HCT116 (cell line): ENCODE data around the gene PNLIPRP3. TPM values are rescaled to one million over a fixed set of nuclear protein-coding genes. Genes with fewer than 3 reads are reported as not detected.

Experiments
- ATAC-seq: fragments of 200-7000 bp; cut with Tn5 transposase; 2 replicates; pipeline ENCODE4 v1.9.1; 2020; ENCODE audit warnings: mild to moderate bottlenecking, moderate library complexity
- BruUV-seq: library from RNA; stranded (reverse); fragments of 400-500 nt; replicated peaks from 2 replicates; lab custom pipeline; 2021; lab: Mats Ljungman, UMichigan
- CTCF ChIA-PET: fragments of 300-600 bp; sonication (Branson Sonifier 250); formaldehyde crosslinking; loops from one replicate; lab custom pipeline; 2021; ENCODE audit warnings: antibody characterized with exemption; lab: Charles Lee
- POLR2A ChIA-PET: fragments of 300-600, 350-600 bp; sonication (Branson Sonifier 250); formaldehyde crosslinking; loops from one replicate; lab custom pipeline; 2021; ENCODE audit warnings: antibody characterized with exemption; lab: Charles Lee
- RAD21 ChIA-PET, 2 experiments: fragments of 300-600 bp; sonication (Branson Sonifier 250); formaldehyde crosslinking; loops; one replicate each; lab custom pipeline; 2023; ENCODE audit warnings: low total read pairs in 2 of 2; ENCODE audit not compliant: uncharacterized antibody in 2 of 2, unreplicated experiment in 2 of 2, low non-redundant PET in 1 of 2; lab: Charles Lee
- DNase-seq: peaks from one replicate; pipeline ENCODE4 v3.0.0-alpha.2; 2010; ENCODE audit warnings: low read depth, low spot score
- H2AFZ ChIP-seq: fragments of 200-600 bp; shearing (Covaris generic), sonication (generic); 2 replicates; pipeline ENCODE4 v1.6.1; 2017; ENCODE audit warnings: low read depth, mixed run types, mixed read lengths, antibody characterized with exemption, low read length; ENCODE audit not compliant: poor library complexity, severe bottlenecking
- H3K27ac ChIP-seq: 2 replicates; pipeline ENCODE4 v1.5.1; 2012; ENCODE audit warnings: low read depth, low read length
- H3K27me3 ChIP-seq: fragments of 200-600 bp; sonication (generic); 2 replicates; pipeline ENCODE4 v1.6.1; 2016; ENCODE audit warnings: mixed run types, low read length, mixed read lengths; ENCODE audit not compliant: insufficient read depth
- H3K36me3 ChIP-seq, 2 experiments: fragments of 200-500 bp in 1 of 2; fragments of 200-600 bp in 1 of 2; sonication (Bioruptor generic) in 1 of 2; sonication (generic) in 1 of 2; 2 replicates each; pipeline versions ENCODE4 v1.5.1 to v1.6.1; 2014 to 2016; ENCODE audit warnings: low read length in 2 of 2, inconsistent platforms in 1 of 2, mixed read lengths in 1 of 2, mixed run types in 1 of 2; ENCODE audit not compliant: insufficient read depth in 2 of 2, control insufficient read depth in 1 of 2
- H3K4me1 ChIP-seq, 2 experiments: fragments of 200-600 bp in 1 of 2; sonication (generic) in 1 of 2; 2 replicates each; pipeline versions ENCODE4 v1.5.1 to v1.6.1; 2012 to 2017; ENCODE audit warnings: low read length in 2 of 2, inconsistent platforms in 1 of 2, mild to moderate bottlenecking in 1 of 2, mixed read lengths in 1 of 2, mixed run types in 1 of 2, moderate library complexity in 1 of 2; ENCODE audit not compliant: insufficient read depth in 2 of 2, control insufficient read depth in 1 of 2
- H3K4me2 ChIP-seq: fragments of 200-600 bp; sonication (generic); 2 replicates; pipeline ENCODE4 v1.6.1; 2017; ENCODE audit warnings: mixed run types, low read length, mixed read lengths
- H3K4me3 ChIP-seq, 2 experiments: fragments of 200-600 bp in 1 of 2; sonication (generic) in 1 of 2; replicated peaks in 1 of 2; 2 replicates each; pipeline ENCODE4 v1.5.1; 2011 to 2016; ENCODE audit warnings: low read length in 2 of 2, control low read depth in 1 of 2, low read depth in 1 of 2, mild to moderate bottlenecking in 1 of 2, mixed read lengths in 1 of 2, mixed run types in 1 of 2
- H3K79me2 ChIP-seq: fragments of 200-600 bp; sonication (generic); 2 replicates; pipeline ENCODE4 v1.6.1; 2017; ENCODE audit warnings: mild to moderate bottlenecking, mixed run types, low read length, moderate library complexity, mixed read lengths; ENCODE audit not compliant: insufficient read depth
- H3K9ac ChIP-seq: fragments of 200-600 bp; sonication (generic); 2 replicates; pipeline ENCODE4 v1.6.1; 2016; ENCODE audit warnings: low read length, mixed read lengths
- H3K9me2 ChIP-seq: fragments of 200-600 bp; sonication (generic), shearing (Covaris generic); 2 replicates; pipeline ENCODE4 v1.6.1; 2017; ENCODE audit warnings: mixed run types, mild to moderate bottlenecking, moderate library complexity; ENCODE audit not compliant: insufficient read depth
- H3K9me3 ChIP-seq, 2 experiments: fragments of 200-500 bp in 1 of 2; fragments of 200-600 bp in 1 of 2; sonication (Bioruptor generic) in 1 of 2; sonication (generic) in 1 of 2; 2 replicates each; pipeline ENCODE4 v1.6.1; 2014 to 2017; ENCODE audit warnings: low read length in 2 of 2, mixed read lengths in 2 of 2, inconsistent platforms in 1 of 2, low read depth in 1 of 2, mild to moderate bottlenecking in 1 of 2, mixed run types in 1 of 2, moderate library complexity in 1 of 2; ENCODE audit not compliant: control insufficient read depth in 1 of 2, insufficient read depth in 1 of 2
- H4K20me1 ChIP-seq: fragments of 200-600 bp; sonication (generic), shearing (Covaris generic); 2 replicates; pipeline ENCODE4 v1.6.1; 2017; ENCODE audit warnings: mixed run types, mild to moderate bottlenecking, moderate library complexity; ENCODE audit not compliant: insufficient read depth
- CBX3 ChIP-seq: IDR thresholded peaks from 2 replicates; pipeline ENCODE4 v1.6.1; 2012; ENCODE audit warnings: low read depth
- CEBPB ChIP-seq: IDR thresholded peaks from 2 replicates; pipeline ENCODE4 v1.6.1; 2012; ENCODE audit warnings: low read depth
- CTCF ChIP-seq, 3 experiments: fragments of 200-600 bp in 1 of 3; sonication (generic) in 1 of 3; IDR thresholded peaks in 2 of 3; conservative IDR thresholded peaks in 1 of 3; 2 replicates each; pipeline ENCODE4 v1.5.1; 2012 to 2017; ENCODE audit warnings: low read depth in 2 of 3, low read length in 2 of 3, antibody characterized with exemption in 1 of 3, borderline replicate concordance in 1 of 3, control low read depth in 1 of 3, mild to moderate bottlenecking in 1 of 3, mixed read lengths in 1 of 3, mixed run types in 1 of 3, moderate library complexity in 1 of 3; ENCODE audit not compliant: insufficient read depth in 1 of 3
- EGR1 ChIP-seq: IDR thresholded peaks from 2 replicates; pipeline ENCODE4 v1.6.1; 2012; ENCODE audit warnings: low read depth
- ELF1 ChIP-seq: IDR thresholded peaks from 2 replicates; pipeline ENCODE4 v1.6.1; 2012; ENCODE audit warnings: low read depth, borderline replicate concordance
- EZH2 ChIP-seq: fragments of 200-600 bp; sonication (generic); IDR thresholded peaks from 2 replicates; pipeline ENCODE4 v1.6.1; 2017; ENCODE audit warnings: antibody characterized with exemption, mixed run types
- EZH2phosphoT487 ChIP-seq: fragments of 200-600 bp; IDR thresholded peaks from 2 replicates; pipeline ENCODE4 v1.6.1; 2018; ENCODE audit warnings: antibody characterized with exemption, borderline replicate concordance
- FOSL1 ChIP-seq: IDR thresholded peaks from 2 replicates; pipeline ENCODE4 v1.6.1; 2012; ENCODE audit warnings: low read depth
- JUND ChIP-seq: IDR thresholded peaks from 2 replicates; pipeline ENCODE4 v1.6.1; 2012
- MAX ChIP-seq: IDR thresholded peaks from 2 replicates; pipeline ENCODE4 v1.6.1; 2012
- POLR2A ChIP-seq: IDR thresholded peaks from 2 replicates; pipeline ENCODE4 v1.7.0; 2011; ENCODE audit warnings: borderline replicate concordance; ENCODE audit not compliant: insufficient read depth, insufficient read length; ENCODE audit errors: extremely low read depth
- POLR2AphosphoS5 ChIP-seq: IDR thresholded peaks from 2 replicates; pipeline ENCODE4 v1.6.1; 2011; ENCODE audit warnings: mild to moderate bottlenecking, low read depth, low read length, moderate library complexity
- RAD21 ChIP-seq: IDR thresholded peaks from 2 replicates; pipeline ENCODE4 v1.6.1; 2012; ENCODE audit warnings: low read depth, mild to moderate bottlenecking
- REST ChIP-seq: IDR thresholded peaks from 2 replicates; pipeline ENCODE4 v1.6.1; 2012; ENCODE audit warnings: low read depth
- SIN3A ChIP-seq: IDR thresholded peaks from 2 replicates; pipeline ENCODE4 v1.6.1; 2012; ENCODE audit warnings: low read depth
- SP1 ChIP-seq: IDR thresholded peaks from 2 replicates; pipeline ENCODE4 v1.6.1; 2012; ENCODE audit warnings: low read depth
- SRF ChIP-seq: IDR thresholded peaks from 2 replicates; pipeline ENCODE4 v1.6.1; 2012; ENCODE audit warnings: low read depth
- TCF7L2 ChIP-seq: IDR thresholded peaks from 2 replicates; pipeline ENCODE4 v1.7.0; 2011; ENCODE audit warnings: borderline replicate concordance, inconsistent platforms; ENCODE audit not compliant: insufficient read depth, insufficient read length; ENCODE audit errors: extremely low read depth
- ZFX ChIP-seq: fragments of 450-650 bp; IDR thresholded peaks from 2 replicates; pipeline ENCODE4 v1.6.1; 2017
- ZNF274 ChIP-seq: fragments of 200-500 bp; sonication (Bioruptor generic); IDR thresholded peaks from 2 replicates; pipeline ENCODE4 v1.6.1; 2014; ENCODE audit warnings: mild to moderate bottlenecking, low read depth, low read length, inconsistent platforms
- intact Hi-C: fragments of 100-400 bp; cut with micrococcal nuclease; formaldehyde crosslinking; loops from 2 replicates; pipeline ENCODE4 v1.10.0; 2022
- total RNA-seq: library from RNA; stranded (reverse); gene quantifications from one replicate; pipeline ENCODE4 v1.2.1, GENCODE V29; 2021; ENCODE audit not compliant: unreplicated experiment

PNLIPRP3 gene
- total RNA-seq, 1 experiment from 2014 or later: not detected

GRCh38 chr10:116472891-116473290 lies 45.2 kb downstream of the PNLIPRP3 start:
- no peaks in the 10 kb centered on the region for H3K79me2 ChIP-seq
- no peak overlapping the region for H3K4me2 ChIP-seq
- H3K4me1 ChIP-seq: peaks cover 0 to 5% of the 10 kb centered on the region in 2 experiments; a peak in 2 of 4 replicates
- RAD21 ChIA-PET: no interaction called here
- no peak for TF ChIP-seq POLR2A
- TF ChIP-seq EGR1: no peak
- no peak for TF ChIP-seq FOSL1
- no peak for TF ChIP-seq CEBPB
- no peak for TF ChIP-seq SRF
- no peak for TF ChIP-seq EZH2phosphoT487
- TF ChIP-seq ZFX: no peak
- TF ChIP-seq SIN3A: no peak
- TF ChIP-seq EZH2: no peak
- TF ChIP-seq JUND: no peak
- no peak for TF ChIP-seq RAD21
- no peak for TF ChIP-seq SP1
- TF ChIP-seq CTCF (IDR thresholded peaks at IDR 0.05 in 2 of 3, conservative IDR thresholded peaks at IDR 0.05 in 1 of 3; ENCODE audit: borderline replicate concordance in 1 of 3, insufficient read depth in 1 of 3, low read depth in 2 of 3, low read length in 2 of 3): no peak
- TF ChIP-seq MAX: no peak
- no peak for TF ChIP-seq CBX3
- no peak for TF ChIP-seq REST
- TF ChIP-seq POLR2AphosphoS5: no peak
- TF ChIP-seq ZNF274: no peak
- TF ChIP-seq TCF7L2: no peak
- no peak for TF ChIP-seq ELF1
- no peaks in the 10 kb centered on the region for H3K9me3 ChIP-seq
- no peaks in the 10 kb centered on the region for H3K9me2 ChIP-seq
- H2AFZ ChIP-seq: no peak overlapping the region
- peaks cover 34% of the 10 kb centered on the region for H3K27me3 ChIP-seq
- no TSS peak for BruUV-seq
- ATAC-seq: no peak
- H3K4me3 ChIP-seq: no peak overlapping the region
- intact Hi-C loops: loop anchor here (5.0 to 10.0 kb wide), 2 partner anchors 49 to 702 kb away; no protein-coding TSS in a partner anchor
- no peak overlapping the region for H3K9ac ChIP-seq
- no peak overlapping the region for H3K27ac ChIP-seq
- CTCF ChIA-PET: interaction anchor here (0.6 kb wide), 1 partner anchor 46 kb away, joined by 3 read pairs; no protein-coding TSS in a partner anchor
- POLR2A ChIA-PET: no interaction called here
- H3K36me3 ChIP-seq: no peaks in the 10 kb centered on the region
- H4K20me1 ChIP-seq: no peaks in the 10 kb centered on the region
- no peak for DNase-seq
